ENCODE results near the gene KMT2B. TPM values are rescaled to one million over a fixed set of nuclear protein-coding genes. Genes with fewer than 3 reads are reported as not detected.
A peak's percentile ranks its signal among the peaks of the same experiment; 100 is the strongest.

Gene KMT2B
- total and polyA plus RNA-seq, 4 donors, result 8.2 to 42.2 (median 28.5) TPM

DNA sequence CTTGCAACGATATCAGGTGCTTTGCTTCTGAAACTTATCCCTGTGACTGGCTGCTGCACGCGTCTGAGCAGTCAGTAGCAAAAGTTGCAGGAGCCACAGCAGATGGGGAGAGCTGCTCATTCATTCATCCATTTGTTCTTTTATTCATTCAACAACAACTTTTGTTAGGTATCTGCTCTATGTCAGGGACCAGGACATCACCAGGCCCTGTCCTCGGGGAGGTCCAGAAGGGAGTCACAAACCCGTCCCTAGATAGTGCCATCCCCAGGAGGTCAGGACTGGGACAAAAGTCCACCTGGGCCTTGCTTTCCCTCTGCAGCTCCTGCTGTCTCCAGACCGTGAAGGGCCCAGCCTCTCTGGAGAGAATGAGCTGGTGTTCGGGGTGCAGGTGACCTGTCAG, 60.2 kb downstream of the KMT2B start:
- 73% methylated on average over 7 of the region's 7 CpGs for WGBS (ENCODE audit: insufficient coverage)
- Histone ChIP-seq H3K4me3 (ENCODE audit: low read depth, low read length) (no peak overlapping the region), H3K9me3 (ENCODE audit: control insufficient read depth, insufficient read depth, low read length) (no peaks in the 10 kb centered on the region), H3K4me1 (ENCODE audit: control insufficient read depth, insufficient read depth, low read length) (peaks cover 39% of the 10 kb centered on the region), H3K36me3 (ENCODE audit: control insufficient read depth, insufficient read depth, low read length) (peaks cover 57% of the 10 kb centered on the region), H3K27me3 (ENCODE audit: control insufficient read depth, insufficient read depth, low read length) (no peaks in the 10 kb centered on the region), H3K27ac (ENCODE audit: low read depth, low read length) (peak overlapping the region; percentile 48)
- no peak for DNase-seq (ENCODE audit: low read depth in 4 of 6, low spot score in 6 of 6)

DNA sequence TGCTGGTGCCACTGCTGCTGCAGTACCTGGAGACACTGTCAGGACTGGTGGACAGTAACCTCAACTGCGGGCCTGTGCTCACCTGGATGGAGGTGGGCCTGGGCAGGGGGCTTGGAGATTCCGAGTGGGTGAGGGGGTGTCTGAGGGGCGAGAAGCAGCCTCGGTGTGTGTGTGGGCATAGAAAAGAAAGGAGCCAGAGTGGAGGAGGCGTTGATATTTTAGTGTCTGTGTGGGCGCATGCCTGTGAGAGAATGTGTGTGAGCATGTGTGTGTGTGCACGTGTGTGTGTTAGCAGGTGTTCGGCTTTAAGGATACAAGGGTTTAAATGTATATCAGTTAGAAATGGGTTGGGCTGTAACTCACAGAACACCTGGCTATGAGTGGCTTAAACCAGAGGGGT, 61.2 kb downstream of the KMT2B start:
- DNase-seq (ENCODE audit: low read depth in 4 of 6, low spot score in 6 of 6), result no peak
- Histone ChIP-seq H3K27ac (ENCODE audit: low read depth, low read length) (no peak overlapping the region), H3K9me3 (ENCODE audit: control insufficient read depth, insufficient read depth, low read length) (no peaks in the 10 kb centered on the region), H3K36me3 (ENCODE audit: control insufficient read depth, insufficient read depth, low read length) (peaks cover 68% of the 10 kb centered on the region), H3K4me3 (ENCODE audit: low read depth, low read length) (no peak overlapping the region), H3K4me1 (ENCODE audit: control insufficient read depth, insufficient read depth, low read length) (peaks cover 39% of the 10 kb centered on the region), H3K27me3 (ENCODE audit: control insufficient read depth, insufficient read depth, low read length) (no peaks in the 10 kb centered on the region)
- WGBS (ENCODE audit: insufficient coverage), result 91% methylated on average over 8 of the region's 8 CpGs

DNA sequence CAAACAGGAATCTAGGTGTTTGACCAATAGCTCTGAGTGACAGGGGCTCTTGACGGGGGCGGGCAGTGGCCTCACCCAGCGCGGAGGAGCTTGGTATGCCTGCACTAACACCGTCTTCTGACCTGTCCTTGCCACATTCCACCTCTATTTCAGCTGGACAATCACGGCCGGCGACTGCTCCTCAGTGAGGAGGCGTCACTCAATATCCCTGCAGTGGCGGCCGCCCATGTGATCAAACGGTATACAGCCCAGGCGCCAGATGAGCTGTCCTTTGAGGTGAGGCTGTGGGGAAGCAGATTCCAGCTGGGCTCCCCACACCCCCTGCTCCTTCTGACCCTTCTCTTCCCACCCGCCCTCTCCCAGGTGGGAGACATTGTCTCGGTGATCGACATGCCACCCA, 62.3 kb downstream of the KMT2B start:
- Histone ChIP-seq H3K27ac (ENCODE audit: low read depth, low read length) (no peak overlapping the region), H3K27me3 (ENCODE audit: control insufficient read depth, insufficient read depth, low read length) (no peaks in the 10 kb centered on the region), H3K36me3 (ENCODE audit: control insufficient read depth, insufficient read depth, low read length) (peaks cover 78% of the 10 kb centered on the region), H3K4me3 (ENCODE audit: low read depth, low read length) (no peak overlapping the region), H3K9me3 (ENCODE audit: control insufficient read depth, insufficient read depth, low read length) (no peaks in the 10 kb centered on the region), H3K4me1 (ENCODE audit: control insufficient read depth, insufficient read depth, low read length) (peaks cover 32% of the 10 kb centered on the region)
- DNase-seq (ENCODE audit: low read depth in 4 of 6, low spot score in 6 of 6), result no peak
- 88% methylated on average over 14 of the region's 16 CpGs for WGBS (ENCODE audit: insufficient coverage)

DNA sequence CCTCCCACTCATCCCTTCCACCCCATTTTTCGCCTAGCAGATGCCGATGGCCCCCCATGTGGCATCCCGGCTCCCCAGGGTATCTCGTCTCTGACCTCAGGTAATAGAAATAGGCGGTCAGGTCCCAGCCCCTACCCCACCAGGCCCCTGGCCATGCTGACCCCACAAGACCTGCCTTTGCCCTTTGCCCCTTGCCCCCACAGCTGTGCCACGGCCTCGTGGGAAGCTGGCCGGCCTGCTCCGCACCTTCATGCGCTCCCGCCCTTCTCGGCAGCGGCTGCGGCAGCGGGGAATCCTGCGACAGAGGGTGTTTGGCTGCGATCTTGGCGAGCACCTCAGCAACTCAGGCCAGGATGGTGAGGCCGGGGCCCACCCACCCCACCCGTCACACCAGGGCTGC, 62.9 kb downstream of the KMT2B start:
- 95% methylated on average over 18 of the region's 20 CpGs for WGBS (ENCODE audit: insufficient coverage)
- H3K36me3 ChIP-seq (ENCODE audit: control insufficient read depth, insufficient read depth, low read length), result peaks cover 85% of the 10 kb centered on the region

DNA sequence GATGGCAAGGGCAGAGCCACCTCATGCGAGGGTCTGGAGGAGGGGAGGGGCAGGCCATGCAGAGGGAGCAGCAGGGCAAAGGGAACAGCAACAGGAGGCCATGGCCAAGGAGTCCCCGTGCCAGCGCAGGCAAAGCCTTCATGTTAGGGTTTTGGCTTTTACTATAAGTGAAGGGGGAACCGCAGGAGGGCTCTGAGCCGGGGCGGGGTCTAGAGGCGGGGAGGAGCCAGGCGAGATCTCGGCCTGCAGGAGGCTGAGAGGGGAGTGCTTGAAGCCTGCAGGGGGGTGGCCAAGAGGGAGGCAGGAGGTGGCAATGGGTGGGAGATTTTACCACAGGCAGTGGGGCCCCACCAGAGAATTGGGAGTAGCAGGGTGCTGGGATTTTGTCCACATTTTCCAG, 63.8 kb downstream of the KMT2B start:
- Histone ChIP-seq H3K36me3 (ENCODE audit: control insufficient read depth, insufficient read depth, low read length) (peaks cover 94% of the 10 kb centered on the region), H3K4me3 (ENCODE audit: low read depth, low read length) (no peak overlapping the region), H3K4me1 (ENCODE audit: control insufficient read depth, insufficient read depth, low read length) (peaks cover 25% of the 10 kb centered on the region), H3K27me3 (ENCODE audit: control insufficient read depth, insufficient read depth, low read length) (no peaks in the 10 kb centered on the region), H3K27ac (ENCODE audit: low read depth, low read length) (no peak overlapping the region), H3K9me3 (ENCODE audit: control insufficient read depth, insufficient read depth, low read length) (no peaks in the 10 kb centered on the region)
- 56% methylated on average over 9 of the region's 9 CpGs for WGBS (ENCODE audit: insufficient coverage)
- DNase-seq (ENCODE audit: low read depth in 4 of 6, low spot score in 6 of 6), result no peak

More for the DNA sequence above, 62.9 kb downstream of the KMT2B start:
- Histone ChIP-seq H3K4me1 (ENCODE audit: control insufficient read depth, insufficient read depth, low read length) (peaks cover 31% of the 10 kb centered on the region), H3K27me3 (ENCODE audit: control insufficient read depth, insufficient read depth, low read length) (no peaks in the 10 kb centered on the region), H3K4me3 (ENCODE audit: low read depth, low read length) (no peak overlapping the region), H3K9me3 (ENCODE audit: control insufficient read depth, insufficient read depth, low read length) (no peaks in the 10 kb centered on the region), H3K27ac (ENCODE audit: low read depth, low read length) (no peak overlapping the region)
- DNase-seq (ENCODE audit: low read depth in 4 of 6, low spot score in 6 of 6), result no peak

DNA sequence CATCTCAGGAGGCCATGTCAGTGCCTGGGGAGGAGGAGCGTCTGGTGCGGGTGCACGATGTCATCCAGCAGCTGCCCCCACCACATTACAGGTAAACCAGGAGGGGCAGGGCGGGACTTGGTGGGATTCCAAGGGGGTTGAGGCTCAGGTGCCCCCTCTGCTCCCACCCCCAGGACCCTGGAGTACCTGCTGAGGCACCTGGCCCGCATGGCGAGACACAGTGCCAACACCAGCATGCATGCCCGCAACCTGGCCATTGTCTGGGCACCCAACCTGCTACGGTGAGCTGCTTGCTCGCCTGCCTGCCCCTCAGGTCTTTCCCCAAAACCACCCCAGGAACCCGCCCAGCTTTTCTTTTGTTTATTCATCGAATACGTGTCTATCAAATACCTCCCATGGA, 64.8 kb downstream of the KMT2B start:
- Histone ChIP-seq H3K27ac (ENCODE audit: low read depth, low read length) (no peak overlapping the region), H3K4me1 (ENCODE audit: control insufficient read depth, insufficient read depth, low read length) (peaks cover 15% of the 10 kb centered on the region), H3K27me3 (ENCODE audit: control insufficient read depth, insufficient read depth, low read length) (no peaks in the 10 kb centered on the region), H3K9me3 (ENCODE audit: control insufficient read depth, insufficient read depth, low read length) (no peaks in the 10 kb centered on the region), H3K4me3 (ENCODE audit: low read depth, low read length) (no peak overlapping the region), H3K36me3 (ENCODE audit: control insufficient read depth, insufficient read depth, low read length) (peaks cover 99% of the 10 kb centered on the region)
- WGBS (ENCODE audit: insufficient coverage), result 93% methylated on average over 9 of the region's 12 CpGs
- DNase-seq (ENCODE audit: low read depth in 4 of 6, low spot score in 6 of 6), result no peak

DNA sequence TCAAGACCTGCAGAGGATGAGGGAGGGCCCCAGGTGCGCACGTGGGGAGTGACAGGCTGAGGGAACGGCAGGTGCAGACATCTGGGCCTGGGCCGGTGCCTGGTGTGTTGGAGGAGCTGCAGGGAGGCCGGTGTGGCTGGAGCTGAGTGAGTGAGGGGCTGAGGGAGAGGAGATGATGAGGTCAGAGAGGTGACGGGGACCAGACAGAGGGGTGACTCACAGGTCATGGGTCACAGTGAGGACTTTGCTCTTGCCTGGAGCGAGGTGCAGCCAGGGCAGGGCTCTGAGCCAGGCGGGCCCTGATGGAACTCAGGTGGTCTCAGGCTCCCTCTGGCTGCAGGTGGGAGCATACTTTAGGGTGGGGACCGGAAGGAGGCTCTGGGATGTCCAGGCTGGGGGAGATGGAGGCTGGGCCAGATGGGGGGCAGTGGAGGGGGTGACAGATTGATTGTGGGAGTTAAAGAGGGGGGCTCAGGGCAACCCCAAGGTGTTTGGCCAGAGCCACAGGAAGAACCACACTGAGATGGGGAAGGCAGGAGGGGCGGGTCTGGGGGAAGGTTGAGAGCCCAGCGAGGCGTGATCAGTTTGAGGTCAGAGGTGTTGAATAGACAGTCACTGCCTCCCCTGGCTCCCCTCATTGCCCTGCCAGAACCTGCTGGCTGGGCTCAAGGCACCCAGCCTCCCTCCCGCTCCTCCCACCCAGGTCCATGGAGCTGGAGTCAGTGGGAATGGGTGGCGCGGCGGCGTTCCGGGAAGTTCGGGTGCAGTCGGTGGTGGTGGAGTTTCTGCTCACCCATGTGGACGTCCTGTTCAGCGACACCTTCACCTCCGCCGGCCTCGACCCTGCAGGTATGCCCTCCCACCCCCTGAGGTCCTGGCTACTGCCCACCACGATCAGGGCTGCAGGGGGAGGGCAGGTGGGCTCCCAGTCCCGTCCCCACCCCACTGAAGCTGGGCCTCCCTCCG, 65.9 kb downstream of the KMT2B start:
- peaks cover 99% of the 10 kb centered on the region for H3K36me3 ChIP-seq (ENCODE audit: control insufficient read depth, insufficient read depth, low read length)
- 70% methylated on average over 18 of the region's 28 CpGs for WGBS (ENCODE audit: insufficient coverage)
- no peak overlapping the region for H3K27ac ChIP-seq (ENCODE audit: low read depth, low read length)

DNA sequence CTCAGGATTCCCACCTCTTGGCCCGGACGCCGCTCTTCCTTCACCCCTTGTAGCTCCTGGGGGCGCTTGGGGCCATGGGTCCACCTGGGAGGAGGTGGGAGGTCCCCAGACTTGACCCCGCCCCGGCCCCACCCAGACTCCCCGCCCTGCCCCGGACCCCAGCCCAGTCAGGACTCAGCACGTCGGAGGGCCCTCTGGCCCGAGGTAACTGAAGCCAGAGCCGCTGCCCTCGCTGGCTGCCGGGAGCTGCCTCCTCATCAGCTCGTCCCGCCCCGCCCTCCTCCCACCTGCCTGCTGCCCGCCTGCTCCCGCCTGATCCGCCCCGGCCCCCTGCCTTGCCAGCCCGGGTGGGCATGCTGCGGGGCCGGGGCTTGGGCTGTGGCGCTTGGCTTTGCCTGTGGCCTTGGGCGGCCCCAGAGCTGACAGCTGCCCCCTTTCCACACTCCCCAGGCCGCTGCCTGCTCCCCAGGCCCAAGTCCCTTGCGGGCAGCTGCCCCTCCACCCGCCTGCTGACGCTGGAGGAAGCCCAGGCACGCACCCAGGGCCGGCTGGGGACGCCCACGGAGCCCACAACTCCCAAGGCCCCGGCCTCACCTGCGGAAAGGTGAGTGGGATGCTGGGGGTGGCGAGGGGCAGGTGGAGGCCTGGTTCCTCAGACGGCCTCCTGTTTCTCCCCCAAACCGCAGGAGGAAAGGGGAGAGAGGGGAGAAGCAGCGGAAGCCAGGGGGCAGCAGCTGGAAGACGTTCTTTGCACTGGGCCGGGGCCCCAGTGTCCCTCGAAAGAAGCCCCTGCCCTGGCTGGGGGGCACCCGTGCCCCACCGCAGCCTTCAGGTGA, 66.9 kb downstream of the KMT2B start:
- DNase-seq (ENCODE audit: low read depth in 4 of 6, low spot score in 6 of 6), result no peak
- no peak overlapping the region for H3K4me3 ChIP-seq (ENCODE audit: low read depth, low read length)
- no peaks in the 10 kb centered on the region for H3K9me3 ChIP-seq (ENCODE audit: control insufficient read depth, insufficient read depth, low read length)
- H3K4me1 ChIP-seq (ENCODE audit: control insufficient read depth, insufficient read depth, low read length), result no peaks in the 10 kb centered on the region
- peaks cover 100% of the 10 kb centered on the region for H3K36me3 ChIP-seq (ENCODE audit: control insufficient read depth, insufficient read depth, low read length)
- no peaks in the 10 kb centered on the region for H3K27me3 ChIP-seq (ENCODE audit: control insufficient read depth, insufficient read depth, low read length)
- WGBS (ENCODE audit: insufficient coverage), result 61% methylated on average over 39 of the region's 45 CpGs
- H3K27ac ChIP-seq (ENCODE audit: low read depth, low read length), result no peak overlapping the region

More for the DNA sequence above, 65.9 kb downstream of the KMT2B start:
- H3K27me3 ChIP-seq (ENCODE audit: control insufficient read depth, insufficient read depth, low read length), result no peaks in the 10 kb centered on the region
- no peak overlapping the region for H3K4me3 ChIP-seq (ENCODE audit: low read depth, low read length)
- DNase-seq (ENCODE audit: low read depth in 4 of 6, low spot score in 6 of 6), result peak in 1 of 6 donors; percentile 1
- H3K4me1 ChIP-seq (ENCODE audit: control insufficient read depth, insufficient read depth, low read length), result peaks cover 4% of the 10 kb centered on the region
- no peaks in the 10 kb centered on the region for H3K9me3 ChIP-seq (ENCODE audit: control insufficient read depth, insufficient read depth, low read length)

DNA sequence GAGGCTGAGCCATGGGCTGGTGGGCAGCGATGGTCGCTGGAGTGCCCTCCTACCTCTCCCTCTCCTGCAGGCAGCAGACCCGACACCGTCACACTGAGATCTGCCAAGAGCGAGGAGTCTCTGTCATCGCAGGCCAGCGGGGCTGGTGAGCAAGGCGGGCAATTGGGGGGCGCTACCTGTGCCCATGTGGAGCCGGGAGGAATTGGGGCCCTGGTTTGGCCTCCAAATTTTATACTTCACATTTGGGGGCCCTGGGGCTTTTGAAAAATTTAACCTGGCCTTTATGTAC, 67.5 kb downstream of the KMT2B start:
- no peak for DNase-seq (ENCODE audit: low read depth in 4 of 6, low spot score in 6 of 6)
- H3K27ac ChIP-seq (ENCODE audit: low read depth, low read length), result no peak overlapping the region
- no peaks in the 10 kb centered on the region for H3K27me3 ChIP-seq (ENCODE audit: control insufficient read depth, insufficient read depth, low read length)
- H3K4me3 ChIP-seq (ENCODE audit: low read depth, low read length), result no peak overlapping the region
- H3K4me1 ChIP-seq (ENCODE audit: control insufficient read depth, insufficient read depth, low read length), result no peaks in the 10 kb centered on the region
- no peaks in the 10 kb centered on the region for H3K9me3 ChIP-seq (ENCODE audit: control insufficient read depth, insufficient read depth, low read length)
- H3K36me3 ChIP-seq (ENCODE audit: control insufficient read depth, insufficient read depth, low read length), result peaks cover 100% of the 10 kb centered on the region
- 67% methylated on average over 4 of the region's 10 CpGs for WGBS (ENCODE audit: insufficient coverage)

All from spinal cord (tissue), 10 donors.